ENCODE measurements around the gene PLEKHA4.
"Not testable (repeated sequence)": the region's sequence is repeated elsewhere in the genome, so short reads cannot be mapped to it uniquely, and the experiment has no call there.

Gene PLEKHA4

GRCh38 chr19:48868114-48868886 is at the start of gene PLEKHA4:
Gene PLEKHA4, minus strand, starts transcription at chr19:48868617. Its CDS starts 997 bp downstream, at chr19:48867620.
- no peak for DNase-seq (ENCODE audit: low read depth, low spot score)

GRCh38 chr19:48918071-48918470 is 49.7 kb upstream of the PLEKHA4 start:
- DNase-seq (ENCODE audit: low read depth, low spot score): no peak

- DNase-seq (ENCODE audit: low read depth, low spot score): no peak
Measured at GRCh38 chr19:48915757-48916156, 47.3 kb upstream of the PLEKHA4 start.

GRCh38 chr19:48914181-48914580 is 45.8 kb upstream of the PLEKHA4 start:
- no peak for DNase-seq (ENCODE audit: low read depth, low spot score)

- no peak for DNase-seq (ENCODE audit: low read depth, low spot score)
Measured at GRCh38 chr19:48913114-48913889, 44.9 kb upstream of the PLEKHA4 start.

- DNase-seq (ENCODE audit: low read depth, low spot score): no peak
Measured at GRCh38 chr19:48910803-48911202, 42.4 kb upstream of the PLEKHA4 start.

GRCh38 chr19:48909424-48910077 is 41.1 kb upstream of the PLEKHA4 start:
- DNase-seq (ENCODE audit: low read depth, low spot score): not testable (repeated sequence)

GRCh38 chr19:48907671-48908070 is 39.3 kb upstream of the PLEKHA4 start:
- DNase-seq (ENCODE audit: low read depth, low spot score): no peak

- no peak for DNase-seq (ENCODE audit: low read depth, low spot score)
Measured at GRCh38 chr19:48906324-48906723, 37.9 kb upstream of the PLEKHA4 start.

GRCh38 chr19:48905664-48906063 is 37.2 kb upstream of the PLEKHA4 start:
- no peak for DNase-seq (ENCODE audit: low read depth, low spot score)

GRCh38 chr19:48903788-48904187 is 35.4 kb upstream of the PLEKHA4 start:
- DNase-seq (ENCODE audit: low read depth, low spot score): not testable (repeated sequence)

- not testable (repeated sequence) for DNase-seq (ENCODE audit: low read depth, low spot score)
Measured at GRCh38 chr19:48902291-48902690, 33.9 kb upstream of the PLEKHA4 start.

- no peak for DNase-seq (ENCODE audit: low read depth, low spot score)
Measured at GRCh38 chr19:48900477-48901406, 32.3 kb upstream of the PLEKHA4 start.

- DNase-seq (ENCODE audit: low read depth, low spot score): peak; percentile 96
Measured at GRCh38 chr19:48899781-48900476, 31.5 kb upstream of the PLEKHA4 start, which contains the start of gene NUCB1. Gene NUCB1, plus strand, starts transcription at chr19:48900312. Its CDS starts 485 bp downstream, at chr19:48900797.

- not testable (repeated sequence) for DNase-seq (ENCODE audit: low read depth, low spot score)
Measured at GRCh38 chr19:48899386-48899749, 31.0 kb upstream of the PLEKHA4 start.

GRCh38 chr19:48897181-48897580 is 28.8 kb upstream of the PLEKHA4 start:
- no peak for DNase-seq (ENCODE audit: low read depth, low spot score)

GRCh38 chr19:48896191-48896720 is 27.8 kb upstream of the PLEKHA4 start:
- no peak for DNase-seq (ENCODE audit: low read depth, low spot score)

GRCh38 chr19:48895226-48895625 is 26.8 kb upstream of the PLEKHA4 start:
- no peak for DNase-seq (ENCODE audit: low read depth, low spot score)

GRCh38 chr19:48890551-48890950 is 22.1 kb upstream of the PLEKHA4 start:
- no peak for DNase-seq (ENCODE audit: low read depth, low spot score)

- DNase-seq (ENCODE audit: low read depth, low spot score): not testable (repeated sequence)
Measured at GRCh38 chr19:48889496-48889895, 21.1 kb upstream of the PLEKHA4 start.

Measured in activated CD4-positive, CD25-positive, alpha-beta regulatory T cell treated with anti-CD3 and anti-CD28 coated beads, Interleukin-2, amount 50 U/mL, for 16 hours (primary cell).